HEK293 (cell line): ENCODE data around the gene LHFPL3.

Experiments
- CTCF ChIA-PET: fragments of 350-600 bp; formaldehyde crosslinking; extraction: SDS; loops from one replicate; lab custom pipeline; 2021; ENCODE audit warnings: antibody characterized with exemption; lab: Yijun Ruan, JAX
- POLR2A ChIA-PET: fragments of 300-600 bp; formaldehyde crosslinking; extraction: SDS; loops from one replicate; lab custom pipeline; 2020; ENCODE audit warnings: antibody characterized with exemption, inconsistent platforms; lab: Yijun Ruan, JAX
- H3K27ac ChIP-seq: fragments of 200-500 bp; sonication (Bioruptor generic); 2 replicates; pipeline ENCODE4 v1.5.1; 2014; ENCODE audit warnings: low read depth, low read length, control low read depth, inconsistent platforms; ENCODE audit errors: extremely low read depth
- H3K36me3 ChIP-seq, 2 experiments: fragments of 200-500 bp in 1 of 2; sonication (Bioruptor generic) in 1 of 2; 1 replicate in 1 of 2; 2 replicates in 1 of 2; pipeline ENCODE4 v1.5.1; 2014 to 2017; ENCODE audit warnings: inconsistent platforms in 2 of 2, low read length in 2 of 2; ENCODE audit not compliant: control insufficient read depth in 2 of 2, insufficient read depth in 1 of 2
- H3K4me1 ChIP-seq: fragments of 200-500 bp; sonication (Bioruptor generic); 2 replicates; pipeline ENCODE4 v1.5.1; 2014; ENCODE audit warnings: mild to moderate bottlenecking, low read length, inconsistent platforms; ENCODE audit not compliant: control insufficient read depth, insufficient read depth
- H3K4me3 ChIP-seq: 2 replicates; pipeline ENCODE4 v1.5.1; 2011; ENCODE audit warnings: low read depth, mild to moderate bottlenecking, control low read depth, low read length, moderate library complexity
- H3K9me3 ChIP-seq: fragments of 200-500 bp; sonication (Bioruptor generic); 2 replicates; pipeline ENCODE4 v1.5.1; 2014; ENCODE audit warnings: low read depth, low read length, inconsistent platforms; ENCODE audit not compliant: control insufficient read depth, insufficient read depth
- GFI1B ChIP-seq: fragments of 450-650 bp; formaldehyde crosslinking; IDR thresholded peaks from 2 replicates; pipeline ENCODE4 v1.5.1; 2016; ENCODE audit warnings: missing biosample characterization, missing genetic modification characterization
- KLF1 ChIP-seq: fragments of 450-650 bp; formaldehyde crosslinking; IDR thresholded peaks from 2 replicates; pipeline ENCODE4 v1.5.1; 2016; ENCODE audit warnings: missing biosample characterization, missing genetic modification characterization
- KLF9 ChIP-seq: fragments of 450-650 bp; formaldehyde crosslinking; IDR thresholded peaks from 2 replicates; pipeline ENCODE4 v1.5.1; 2016; ENCODE audit warnings: missing biosample characterization, missing genetic modification characterization, low read depth
- MEIS1 ChIP-seq: sonication (generic); formaldehyde crosslinking; IDR thresholded peaks from 2 replicates; pipeline ENCODE4 v1.8.1; 2022; ENCODE audit warnings: missing genetic modification reagents, mild to moderate bottlenecking, borderline replicate concordance
- MZF1 ChIP-seq: fragments of 450-650 bp; formaldehyde crosslinking; IDR thresholded peaks from 2 replicates; pipeline ENCODE4 v1.5.1; 2017; ENCODE audit warnings: missing biosample characterization, missing genetic modification characterization, borderline replicate concordance
- SP7 ChIP-seq: fragments of 450-650 bp; formaldehyde crosslinking; IDR thresholded peaks from 2 replicates; pipeline ENCODE4 v1.5.1; 2016; ENCODE audit warnings: missing biosample characterization, missing genetic modification characterization
- TRIM28 ChIP-seq: IDR thresholded peaks from 2 replicates; pipeline ENCODE4 v1.6.1; 2011; ENCODE audit warnings: low read length, control low read depth, borderline replicate concordance
- ZBTB11 ChIP-seq: fragments of 450-650 bp; formaldehyde crosslinking; conservative IDR thresholded peaks from 2 replicates; pipeline ENCODE4 v1.5.1; 2016; ENCODE audit warnings: low read depth, missing biosample characterization, missing genetic modification characterization
- ZBTB21 ChIP-seq: fragments of 450-650 bp; formaldehyde crosslinking; IDR thresholded peaks from 2 replicates; pipeline ENCODE4 v1.5.1; 2017; ENCODE audit warnings: missing biosample characterization, missing genetic modification characterization
- ZEB2 ChIP-seq: fragments of 450-650 bp; formaldehyde crosslinking; IDR thresholded peaks from 2 replicates; pipeline ENCODE4 v1.5.1; 2016; ENCODE audit warnings: missing biosample characterization, missing genetic modification characterization
- ZNF121 ChIP-seq: fragments of 450-650 bp; formaldehyde crosslinking; IDR thresholded peaks from 2 replicates; pipeline ENCODE4 v1.5.1; 2016; ENCODE audit warnings: missing biosample characterization, missing genetic modification characterization
- ZNF19 ChIP-seq: fragments of 450-650 bp; formaldehyde crosslinking; IDR thresholded peaks from 2 replicates; pipeline ENCODE4; 2016; ENCODE audit warnings: missing biosample characterization, missing genetic modification characterization, low read depth
- ZNF202 ChIP-seq: fragments of 450-650 bp; formaldehyde crosslinking; IDR thresholded peaks from 2 replicates; pipeline ENCODE4 v1.5.1; 2016; ENCODE audit warnings: missing biosample characterization, missing genetic modification characterization, borderline replicate concordance
- ZNF211 ChIP-seq: fragments of 450-650 bp; formaldehyde crosslinking; IDR thresholded peaks from 2 replicates; pipeline ENCODE4 v1.5.1; 2016; ENCODE audit warnings: low read depth, missing biosample characterization, missing genetic modification characterization
- ZNF214 ChIP-seq: fragments of 450-650 bp; formaldehyde crosslinking; IDR thresholded peaks from 2 replicates; pipeline ENCODE4 v1.5.1; 2017; ENCODE audit warnings: missing biosample characterization, mild to moderate bottlenecking, missing genetic modification characterization, borderline replicate concordance
- ZNF341 ChIP-seq: fragments of 450-650 bp; formaldehyde crosslinking; IDR thresholded peaks from 2 replicates; pipeline ENCODE4; 2016; ENCODE audit warnings: low read depth, missing biosample characterization, missing genetic modification characterization
- ZNF37A ChIP-seq: fragments of 450-650 bp; IDR thresholded peaks from 2 replicates; pipeline ENCODE4 v1.5.1; 2018; ENCODE audit warnings: missing biosample characterization, missing genetic modification characterization
- ZNF404 ChIP-seq: fragments of 450-650 bp; formaldehyde crosslinking; IDR thresholded peaks from 2 replicates; pipeline ENCODE4 v1.5.1; 2017; ENCODE audit warnings: missing biosample characterization, missing genetic modification characterization
- ZNF555 ChIP-seq: fragments of 450-650 bp; formaldehyde crosslinking; conservative IDR thresholded peaks from 2 replicates; pipeline ENCODE4 v1.5.1; 2017; ENCODE audit warnings: missing biosample characterization, mild to moderate bottlenecking, missing genetic modification characterization, inconsistent platforms
- ZNF558 ChIP-seq: fragments of 450-650 bp; formaldehyde crosslinking; IDR thresholded peaks from 2 replicates; pipeline ENCODE4 v1.5.1; 2016; ENCODE audit warnings: missing biosample characterization, missing genetic modification characterization
- ZNF629 ChIP-seq: fragments of 450-650 bp; formaldehyde crosslinking; IDR thresholded peaks from 2 replicates; pipeline ENCODE4 v1.5.1; 2017; ENCODE audit warnings: missing biosample characterization, missing genetic modification characterization
- ZNF660 ChIP-seq: fragments of 450-650 bp; IDR thresholded peaks from 2 replicates; pipeline ENCODE4 v1.5.1; 2018; ENCODE audit warnings: missing biosample characterization, mild to moderate bottlenecking, missing genetic modification characterization
- ZNF664 ChIP-seq: fragments of 450-650 bp; formaldehyde crosslinking; IDR thresholded peaks from 2 replicates; pipeline ENCODE4 v1.5.1; 2016; ENCODE audit warnings: missing biosample characterization, missing genetic modification characterization
- ZNF701 ChIP-seq: fragments of 450-650 bp; formaldehyde crosslinking; IDR thresholded peaks from 2 replicates; pipeline ENCODE4 v1.5.1; 2016; ENCODE audit warnings: missing biosample characterization, missing genetic modification characterization
- ZSCAN16 ChIP-seq: fragments of 450-650 bp; formaldehyde crosslinking; IDR thresholded peaks from 2 replicates; pipeline ENCODE4 v1.5.1; 2016; ENCODE audit warnings: missing biosample characterization, missing genetic modification characterization
- ZSCAN30 ChIP-seq: fragments of 450-650 bp; IDR thresholded peaks from 2 replicates; pipeline ENCODE4 v1.5.1; 2018; ENCODE audit warnings: missing biosample characterization, mild to moderate bottlenecking, missing genetic modification characterization, moderate library complexity

LHFPL3 gene

DNA sequence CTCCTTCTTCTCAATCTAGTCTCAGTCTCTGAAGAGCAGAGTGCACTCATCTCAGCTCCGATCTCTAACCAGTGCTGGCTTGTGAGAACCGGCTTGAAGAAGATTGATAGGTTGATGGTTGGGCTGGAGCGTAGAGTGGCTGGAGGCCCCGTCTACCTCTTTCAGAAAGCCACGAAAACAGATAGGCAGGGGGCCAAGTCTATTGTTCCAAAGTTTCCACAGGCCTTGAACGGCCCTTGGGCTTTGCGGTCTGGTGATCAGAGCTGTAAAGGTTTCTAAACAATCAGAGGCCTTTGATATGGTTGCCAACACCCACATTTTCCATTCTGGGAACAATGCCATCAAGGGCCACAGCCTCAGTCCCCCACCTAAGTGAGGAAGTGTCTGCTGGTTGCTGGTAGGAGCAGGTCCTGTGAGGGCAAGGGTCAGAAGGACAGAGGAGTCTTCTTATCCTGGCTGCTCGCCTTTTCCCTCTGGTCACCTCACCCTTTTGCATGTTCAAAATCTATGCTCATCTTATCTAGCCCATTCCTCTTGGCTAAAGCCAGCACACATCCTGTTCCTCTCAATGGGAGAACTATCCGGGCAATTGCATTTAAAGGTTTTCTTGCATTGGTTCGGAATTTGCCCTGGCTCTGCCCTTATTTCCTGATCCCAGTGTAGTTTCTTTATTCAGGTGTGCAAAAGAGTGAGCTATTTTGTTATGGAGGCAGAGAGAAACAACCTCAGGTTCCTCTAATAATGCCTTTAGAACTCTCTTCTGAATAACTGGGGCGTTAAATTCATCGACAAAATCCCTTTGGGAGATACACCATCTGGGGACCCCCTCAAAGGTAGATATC, 615.3 kb downstream of the LHFPL3 start (continued):
- TF ChIP-seq ZEB2 (0 out of 2 replicates have a peak, but pooled peaks have one; percentile 26), KLF1 (tag by site-specific recombination) (peak; percentile 60), ZNF660 (tag by site-specific recombination) (peak; percentile 60; the same call in 1 of the 2 replicates), TRIM28 (no peak), ZNF629 (tag by site-specific recombination) (peak; percentile 56), SP7 (tag by site-specific recombination) (peak; percentile 86), ZSCAN16 (tag by site-specific recombination) (no peak), ZSCAN30 (tag by site-specific recombination) (peak; percentile 82)

- ChIA-PET CTCF (interaction anchor here (0.7 to 2.0 kb wide), 2 partner anchors 11 to 35 kb away, joined by 4 to 7 read pairs; no protein-coding TSS in a partner anchor), POLR2A (interaction anchor here (1.2 to 1.8 kb wide), 2 partner anchors 39 to 69 kb away, joined by 3 to 4 read pairs; partner anchors contain the start of gene KMT2E)
- TF ChIP-seq ZNF555 (tag by site-specific recombination) (no peak), ZNF121 (tag by site-specific recombination) (peak; percentile 66; the same call in 1 of the 2 replicates)
- Histone ChIP-seq H3K27ac (peak overlapping the region; percentile 64), H3K4me1 (peaks cover 12% of the 10 kb centered on the region), H3K4me3 (no peak overlapping the region), H3K36me3 (no peaks in the 10 kb centered on the region), H3K9me3 (no peaks in the 10 kb centered on the region)
Measured at GRCh38 chr7:104945599-104945956, 617.2 kb downstream of the LHFPL3 start.

GRCh38 chr7:104946338-104946737, 617.9 kb downstream of the LHFPL3 start:
- H3K36me3 ChIP-seq = no peaks in the 10 kb centered on the region
- H3K4me1 ChIP-seq = peaks cover 12% of the 10 kb centered on the region
- TF ChIP-seq MZF1 (tag by site-specific recombination) = no peak
- TF ChIP-seq ZNF202 (tag by site-specific recombination) = no peak
- no peak for TF ChIP-seq ZNF404
- TF ChIP-seq, all 188 proteins: peak for 0
- ChIA-PET CTCF (interaction anchor here (0.7 to 2.0 kb wide), 2 partner anchors 35 to 305 kb away, joined by 3 to 7 read pairs; no protein-coding TSS in a partner anchor), POLR2A (no interaction called here)
- no peaks in the 10 kb centered on the region for H3K9me3 ChIP-seq
- H3K27ac ChIP-seq = no peak overlapping the region
- H3K4me3 ChIP-seq = no peak overlapping the region

DNA sequence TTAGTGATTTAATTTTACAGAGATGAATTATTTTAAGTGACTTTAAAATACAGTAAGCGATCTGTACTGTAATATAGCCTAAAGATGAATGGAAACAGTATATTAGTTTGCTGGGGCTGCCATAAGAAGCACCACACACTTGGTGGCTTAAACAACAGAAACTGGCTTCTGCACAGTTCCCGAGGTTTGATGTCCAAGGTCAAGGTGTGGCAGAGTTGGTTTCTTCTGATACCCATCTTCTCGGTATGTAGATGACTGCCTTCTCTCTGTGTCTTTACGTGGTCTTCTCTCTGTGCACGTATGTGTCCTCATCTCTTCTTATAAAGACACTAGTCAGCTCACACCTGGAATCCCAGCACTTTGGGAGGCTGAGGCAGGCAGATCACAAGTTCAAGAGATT, 621.6 kb downstream of the LHFPL3 start:
- H3K36me3 ChIP-seq = no peaks in the 10 kb centered on the region
- no peaks in the 10 kb centered on the region; the same call in 1 of the 2 replicates for H3K4me1 ChIP-seq
- TF ChIP-seq ZNF341 (tag by site-specific recombination) (no peak), ZBTB21 (tag by site-specific recombination) (no peak), MEIS1 (CRISPR knock-in tag) (no peak), ZNF214 (tag by site-specific recombination) (no peak), GFI1B (tag by site-specific recombination) (no peak), ZNF664 (tag by site-specific recombination) (no peak), ZNF19 (tag by site-specific recombination) (no peak), ZBTB11 (tag by site-specific recombination) (no peak), ZNF629 (tag by site-specific recombination) (no peak), KLF9 (tag by site-specific recombination) (no peak), ZNF558 (tag by site-specific recombination) (no peak), ZNF37A (tag by site-specific recombination) (no peak), ZNF211 (tag by site-specific recombination) (no peak), ZNF701 (no peak)
- ChIA-PET POLR2A (no interaction called here), CTCF (no interaction called here)
- no peak overlapping the region for H3K4me3 ChIP-seq
- no peak overlapping the region for H3K27ac ChIP-seq
- H3K9me3 ChIP-seq = no peaks in the 10 kb centered on the region
